Neural cell (in vitro differentiated cells): ENCODE results near the gene SLC6A20. TPM values are rescaled to one million over a fixed set of nuclear protein-coding genes. Genes with fewer than 3 reads are reported as not detected.

ENCODE experiments used
- H2AFZ ChIP-seq: fragments of 200-600, 300-800 bp; sonication (generic), shearing (Covaris generic); 2 replicates; pipeline ENCODE4 v1.6.0; 2014; ENCODE audit warnings: low read depth, mild to moderate bottlenecking, antibody characterized with exemption, low read length, moderate library complexity
- H3F3A ChIP-seq: fragments of 200-600 bp; shearing (Covaris generic); 2 replicates; pipeline ENCODE4 v1.6.1; 2016; ENCODE audit warnings: mild to moderate bottlenecking, moderate library complexity, mixed read lengths, antibody characterized with exemption, low read length; ENCODE audit not compliant: insufficient read depth, poor library complexity, severe bottlenecking
- H3K27ac ChIP-seq: fragments of 200-600, 300-800 bp; sonication (generic), shearing (Covaris generic); 2 replicates; pipeline ENCODE4 v1.5.1; 2014; ENCODE audit warnings: mild to moderate bottlenecking, low read length, moderate library complexity
- H3K27me3 ChIP-seq: fragments of 300-800, 200-600 bp; sonication (generic), shearing (Covaris generic); 2 replicates; pipeline ENCODE4 v1.6.0; 2014; ENCODE audit warnings: mild to moderate bottlenecking, low read depth, low read length, moderate library complexity; ENCODE audit not compliant: insufficient read depth
- H3K36me3 ChIP-seq: fragments of 300-800, 200-600 bp; sonication (generic), shearing (Covaris generic); 2 replicates; pipeline ENCODE4 v1.5.1; 2014; ENCODE audit warnings: mild to moderate bottlenecking, antibody characterized with exemption, low read length, moderate library complexity; ENCODE audit not compliant: insufficient read depth
- H3K4me2 ChIP-seq: fragments of 300-800, 200-600 bp; sonication (generic), shearing (Covaris generic); 2 replicates; pipeline ENCODE4 v1.6.0; 2014; ENCODE audit warnings: mild to moderate bottlenecking, low read length
- H3K4me3 ChIP-seq: fragments of 300-800, 200-600 bp; sonication (generic), shearing (Covaris generic); 2 replicates; pipeline ENCODE4 v1.5.1; 2014; ENCODE audit warnings: mild to moderate bottlenecking, low read length, moderate library complexity
- H3K79me2 ChIP-seq: fragments of 200-600 bp; shearing (Covaris generic); replicated peaks from 2 replicates; pipeline ENCODE4 v1.6.0; 2014; ENCODE audit warnings: mild to moderate bottlenecking, low read length, moderate library complexity; ENCODE audit not compliant: insufficient read depth
- H3K9ac ChIP-seq: fragments of 300-800, 200-600 bp; sonication (generic), shearing (Covaris generic); 2 replicates; pipeline ENCODE4 v1.6.1; 2016; ENCODE audit warnings: mild to moderate bottlenecking, low read length, mixed read lengths
- H3K9me2 ChIP-seq: fragments of 200-600 bp; shearing (Covaris generic); 2 replicates; pipeline ENCODE4 v1.6.1; 2016; ENCODE audit warnings: mild to moderate bottlenecking, low read length, mixed read lengths; ENCODE audit not compliant: insufficient read depth
- H3K9me3 ChIP-seq: fragments of 200-600, 300-800 bp; sonication (generic), shearing (Covaris generic); 2 replicates; pipeline ENCODE4 v1.6.1; 2016; ENCODE audit warnings: mild to moderate bottlenecking, mixed run types, low read length, moderate library complexity, mixed read lengths
- H4K20me1 ChIP-seq: fragments of 200-600 bp; shearing (Covaris generic); 2 replicates; pipeline ENCODE4 v1.6.1; 2016; ENCODE audit warnings: mild to moderate bottlenecking, mixed run types; ENCODE audit not compliant: insufficient read depth
- CTCF ChIP-seq: fragments of 450-650 bp; IDR thresholded peaks from 2 replicates; pipeline ENCODE4 v1.5.1; 2014; ENCODE audit warnings: antibody characterized with exemption, mild to moderate bottlenecking, moderate library complexity; ENCODE audit not compliant: poor library complexity, severe bottlenecking
- EP300 ChIP-seq: fragments of 450-650 bp; conservative IDR thresholded peaks from 2 replicates; pipeline ENCODE4 v1.6.1; 2014; ENCODE audit warnings: antibody characterized with exemption, mild to moderate bottlenecking, moderate library complexity; ENCODE audit not compliant: poor library complexity, severe bottlenecking
- EZH2 ChIP-seq: fragments of 200-600, 300-800 bp; shearing (Covaris generic), sonication (generic); IDR thresholded peaks from 2 replicates; pipeline ENCODE4 v1.6.1; 2014; ENCODE audit warnings: antibody characterized with exemption, low read length, borderline replicate concordance, mild to moderate bottlenecking; ENCODE audit not compliant: insufficient read depth, poor library complexity, severe bottlenecking
- MXI1 ChIP-seq: fragments of 450-650 bp; conservative IDR thresholded peaks from 2 replicates; pipeline ENCODE4 v1.6.1; 2014; ENCODE audit warnings: antibody characterized with exemption, mild to moderate bottlenecking; ENCODE audit not compliant: poor library complexity, severe bottlenecking
- POLR2AphosphoS5 ChIP-seq: IDR thresholded peaks from 2 replicates; pipeline ENCODE4 v1.6.1; 2012
- RAD21 ChIP-seq: fragments of 450-650 bp; conservative IDR thresholded peaks from 2 replicates; pipeline ENCODE4 v1.6.1; 2014; ENCODE audit warnings: antibody characterized with exemption, mild to moderate bottlenecking, moderate library complexity
- REST ChIP-seq: IDR thresholded peaks from 2 replicates; pipeline ENCODE4 v1.6.1; 2012; ENCODE audit warnings: borderline replicate concordance
- SMC3 ChIP-seq: fragments of 450-650 bp; conservative IDR thresholded peaks from 2 replicates; pipeline ENCODE4 v1.6.1; 2014; ENCODE audit warnings: antibody characterized with exemption, mild to moderate bottlenecking, moderate library complexity; ENCODE audit not compliant: poor library complexity
- TAF1 ChIP-seq: IDR thresholded peaks from 2 replicates; pipeline ENCODE4 v1.6.1; 2012; ENCODE audit warnings: low read depth
- polyA plus RNA-seq: library from polyadenylated mRNA; depleted of rRNA; stranded (reverse); fragments of >200 nt; gene quantifications from 2 replicates; pipeline ENCODE4 v1.2.3, GENCODE V29; 2014

Gene SLC6A20
- polyA plus RNA-seq, 1 donor from 2014 or later, result not detected

GRCh38 chr3:45807133-45807532 is 10.8 kb upstream of the SLC6A20 start:
- Histone ChIP-seq H3K9me3 (no peaks in the 10 kb centered on the region), H3K27ac (no peak overlapping the region)
- TF ChIP-seq EZH2 (no peak), TAF1 (no peak), EP300 (no peak), REST (no peak), RAD21 (no peak), SMC3 (no peak), POLR2AphosphoS5 (no peak)

GRCh38 chr3:45806072-45806471 is 9.7 kb upstream of the SLC6A20 start:
- no peaks in the 10 kb centered on the region for H3K9me3 ChIP-seq
- H3K36me3 ChIP-seq, result no peaks in the 10 kb centered on the region
- TF ChIP-seq POLR2AphosphoS5, result no peak
- no peak for TF ChIP-seq RAD21
- TF ChIP-seq EZH2, result no peak
- no peak for TF ChIP-seq CTCF
- TF ChIP-seq SMC3, result no peak
- TF ChIP-seq EP300, result no peak
- no peak for TF ChIP-seq MXI1
- TF ChIP-seq REST, result no peak
- TF ChIP-seq TAF1, result no peak
- H4K20me1 ChIP-seq, result no peaks in the 10 kb centered on the region
- H3K9ac ChIP-seq, result no peak overlapping the region
- H3K9me2 ChIP-seq, result no peaks in the 10 kb centered on the region
- H3K79me2 ChIP-seq, result no peaks in the 10 kb centered on the region
- no peak overlapping the region for H3K27ac ChIP-seq
- no peaks in the 10 kb centered on the region for H3F3A ChIP-seq
- no peak overlapping the region for H3K4me3 ChIP-seq
- no peaks in the 10 kb centered on the region for H3K27me3 ChIP-seq
- no peak overlapping the region for H2AFZ ChIP-seq
- H3K4me2 ChIP-seq, result no peak overlapping the region

More at GRCh38 chr3:45807133-45807532, 10.8 kb upstream of the SLC6A20 start:
- Histone ChIP-seq H3K9ac (no peak overlapping the region), H3K27me3 (no peaks in the 10 kb centered on the region), H3K36me3 (no peaks in the 10 kb centered on the region), H3K4me2 (no peak overlapping the region), H3K4me3 (no peak overlapping the region), H3K9me2 (no peaks in the 10 kb centered on the region), H4K20me1 (no peaks in the 10 kb centered on the region), H3F3A (no peaks in the 10 kb centered on the region), H2AFZ (no peak overlapping the region), H3K79me2 (no peaks in the 10 kb centered on the region)
